Renal pelvis (tissue), 4 donors: ENCODE measurements around the gene ZNF774. TPM values are rescaled to one million over a fixed set of nuclear protein-coding genes. Genes with fewer than 3 reads are reported as not detected.
"Not testable (repeated sequence)": the region's sequence is repeated elsewhere in the genome, so short reads cannot be mapped to it uniquely, and the experiment has no call there.

ENCODE experiments used
- DNase-seq: peaks from one replicate; pipeline ENCODE4 v3.0.0-alpha.2; 2013
- polyA plus RNA-seq, 3 donors: library from polyadenylated mRNA; unstranded; fragments of 120-200 nt; gene quantifications; one replicate each; pipeline ENCODE4 v1.2.1, GENCODE V29; 2013; ENCODE audit not compliant: insufficient read length in 3 of 3

The ZNF774 gene
- polyA plus RNA-seq, 3 donors = 4.2 to 7.8 (median 5.8) TPM

DNA sequence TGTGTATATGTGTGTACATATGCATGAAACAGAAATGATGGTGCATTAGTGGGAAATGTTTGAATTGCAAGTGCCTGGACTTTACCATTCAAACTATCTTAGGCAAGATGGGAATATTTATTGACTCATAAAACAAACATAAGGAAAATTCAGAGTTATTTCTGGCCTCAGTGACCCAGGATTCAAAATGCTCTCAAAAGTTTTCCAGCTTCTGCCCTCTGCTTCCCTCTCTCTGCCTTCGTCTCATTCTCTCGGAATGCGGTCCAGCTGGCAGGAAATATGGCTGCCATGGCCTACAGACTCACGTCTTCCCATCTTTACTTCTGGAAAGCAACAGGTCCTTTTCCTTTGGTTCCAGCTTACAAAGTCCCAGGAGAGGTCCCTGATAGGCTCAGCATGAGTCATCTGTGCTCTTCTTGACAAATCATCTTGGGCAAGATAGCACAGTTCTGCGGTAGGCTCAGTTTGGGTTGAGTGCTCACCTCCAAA is 8.7 kb upstream of the ZNF774 start:
- no peak for DNase-seq

DNA sequence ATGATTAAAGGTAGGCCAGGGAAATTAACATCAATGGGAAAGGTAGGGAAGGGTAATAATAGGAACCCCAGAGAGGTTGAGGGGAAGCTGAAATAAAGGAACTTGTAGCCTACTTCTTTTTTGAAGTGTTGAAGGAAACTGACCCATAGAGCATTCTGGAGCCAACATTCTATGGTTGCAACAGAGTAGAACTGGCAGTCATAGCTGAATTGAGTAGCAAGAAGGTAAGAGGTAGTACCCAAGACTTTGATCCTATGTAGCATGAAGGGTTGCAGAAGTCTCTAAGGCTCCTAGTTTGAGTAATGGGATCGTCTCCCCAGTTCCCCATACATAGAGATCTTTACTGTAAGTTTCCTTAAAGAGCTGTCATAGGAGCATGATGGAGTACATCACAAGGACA is 7.4 kb upstream of the ZNF774 start:
- no peak for DNase-seq

DNA sequence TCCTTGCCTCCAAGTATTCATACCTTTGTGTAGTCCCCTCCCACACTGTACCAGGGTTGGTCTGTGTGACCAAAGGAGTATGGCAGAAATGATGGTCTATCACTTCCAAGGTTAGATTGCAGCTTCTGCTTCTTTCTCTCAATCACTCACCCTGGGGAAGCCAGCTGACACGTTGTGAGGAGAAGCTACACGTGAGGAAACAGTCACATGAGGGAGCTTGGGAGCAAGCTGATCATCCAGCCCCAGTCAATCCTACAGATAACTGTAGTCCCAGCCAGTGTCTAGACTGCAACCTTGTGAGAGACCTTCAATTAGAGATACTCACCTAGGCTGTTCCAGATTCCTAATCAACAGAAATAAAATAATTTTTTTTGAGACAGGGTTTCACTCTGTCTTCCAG is 6.2 kb upstream of the ZNF774 start:
- no peak for DNase-seq

GRCh38 chr15:90347431-90348065 is 4.5 kb upstream of the ZNF774 start:
- DNase-seq = not testable (repeated sequence)

GRCh38 chr15:90348456-90348855 is 3.6 kb upstream of the ZNF774 start:
- no peak for DNase-seq

DNA sequence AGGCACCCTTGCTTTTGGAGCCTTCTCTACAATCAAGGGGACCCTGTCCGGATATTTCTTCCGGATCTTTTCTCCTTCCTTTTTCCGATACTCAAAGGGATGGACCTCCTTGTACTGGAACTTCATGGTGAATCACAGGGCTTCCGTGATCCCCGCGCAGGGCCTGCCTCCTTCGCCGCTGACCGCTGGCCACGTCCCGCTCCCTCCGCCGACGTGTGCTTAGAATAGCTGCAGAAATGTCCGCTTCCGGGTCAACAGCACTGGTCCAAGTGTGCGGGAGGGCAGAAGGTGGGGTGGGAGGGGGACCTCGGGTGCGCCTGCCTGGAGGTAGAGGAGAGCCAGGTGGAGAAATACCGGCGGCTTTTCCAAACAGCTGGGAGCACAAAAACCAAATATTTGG is 3.0 kb upstream of the ZNF774 start:
- no peak for DNase-seq

DNA sequence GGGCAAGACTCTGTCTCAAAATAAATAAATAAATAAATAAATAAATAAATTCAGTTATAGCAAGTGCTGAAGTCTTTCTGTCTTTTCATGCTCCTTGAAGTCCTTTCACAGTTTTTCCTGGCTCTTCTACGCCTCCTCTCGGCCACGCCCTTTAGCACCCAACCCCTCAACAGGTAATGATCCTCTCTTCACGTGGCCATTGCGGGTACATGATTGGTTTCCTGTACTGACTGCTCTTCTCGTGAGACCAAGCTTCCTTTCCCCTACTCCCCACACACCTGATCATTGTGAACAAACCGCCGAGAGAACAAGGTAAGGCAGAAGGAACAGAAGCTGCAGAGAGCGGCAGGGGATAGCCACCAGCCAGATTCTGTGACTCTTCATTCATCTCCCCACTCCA is 2.3 kb upstream of the ZNF774 start:
- DNase-seq = no peak

- no peak for DNase-seq
Measured at GRCh38 chr15:90351479-90352106, 491 bp upstream of the ZNF774 start.

GRCh38 chr15:90354986-90355385 is 2.9 kb downstream of the ZNF774 start:
- DNase-seq = no peak

- no peak for DNase-seq
Measured at GRCh38 chr15:90358124-90359033, 6.3 kb downstream of the ZNF774 start.

- DNase-seq = no peak
Measured at GRCh38 chr15:90360746-90361145, 8.7 kb downstream of the ZNF774 start.

GRCh38 chr15:90362936-90363212 is 10.8 kb downstream of the ZNF774 start:
- DNase-seq = no peak

GRCh38 chr15:90364251-90364650 is 12.2 kb downstream of the ZNF774 start:
- no peak for DNase-seq

DNA sequence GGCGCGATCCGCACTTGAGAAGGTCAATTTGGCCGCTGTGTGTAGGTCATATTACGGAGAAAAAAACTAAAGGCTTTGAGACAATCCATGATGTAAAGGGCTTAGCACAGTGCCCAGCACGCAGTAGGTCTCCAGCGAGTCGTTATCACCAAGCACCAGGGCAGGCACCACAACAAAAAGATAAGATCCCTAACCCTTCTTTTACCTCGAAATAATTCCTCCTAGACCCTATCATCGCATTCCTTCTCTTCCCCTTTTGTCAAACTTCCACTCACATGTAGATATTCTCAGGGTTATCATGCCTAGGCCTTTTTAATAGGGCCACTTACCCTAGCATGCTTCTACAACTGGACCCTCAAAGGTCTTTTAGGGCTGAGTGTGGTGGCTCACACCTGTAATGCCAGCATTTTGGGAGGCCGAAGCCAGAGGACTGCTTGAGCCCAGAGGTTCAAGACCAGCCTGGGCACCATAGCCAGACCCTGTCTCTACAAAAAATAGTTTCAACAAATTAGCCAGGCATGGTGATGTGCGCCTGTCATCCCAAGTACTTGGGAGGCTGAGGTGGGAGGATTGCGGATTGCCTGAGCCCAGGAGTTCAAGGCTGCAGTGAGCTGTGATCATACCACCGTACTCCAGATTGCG is 13.5 kb downstream of the ZNF774 start:
- no peak for DNase-seq

DNA sequence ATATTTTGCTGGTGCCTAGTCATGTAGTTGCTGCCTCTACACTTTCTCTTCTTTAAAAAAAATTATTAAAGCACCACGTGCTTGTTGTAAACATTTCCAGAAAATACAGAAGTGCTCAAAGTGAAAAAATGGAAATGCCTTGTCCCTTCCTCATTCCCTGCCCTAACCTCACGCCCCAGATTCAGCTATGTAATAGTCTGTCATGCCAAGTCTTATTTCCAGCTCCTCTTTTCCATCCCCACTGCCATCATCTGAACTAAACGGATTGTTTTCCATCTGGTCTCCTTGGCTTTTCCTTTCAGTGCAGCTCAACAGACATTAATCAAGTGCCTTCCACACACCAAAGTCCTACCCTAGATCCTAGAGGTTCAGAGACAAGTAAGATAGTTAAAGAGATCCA is 15.5 kb downstream of the ZNF774 start:
- DNase-seq = no peak

DNA sequence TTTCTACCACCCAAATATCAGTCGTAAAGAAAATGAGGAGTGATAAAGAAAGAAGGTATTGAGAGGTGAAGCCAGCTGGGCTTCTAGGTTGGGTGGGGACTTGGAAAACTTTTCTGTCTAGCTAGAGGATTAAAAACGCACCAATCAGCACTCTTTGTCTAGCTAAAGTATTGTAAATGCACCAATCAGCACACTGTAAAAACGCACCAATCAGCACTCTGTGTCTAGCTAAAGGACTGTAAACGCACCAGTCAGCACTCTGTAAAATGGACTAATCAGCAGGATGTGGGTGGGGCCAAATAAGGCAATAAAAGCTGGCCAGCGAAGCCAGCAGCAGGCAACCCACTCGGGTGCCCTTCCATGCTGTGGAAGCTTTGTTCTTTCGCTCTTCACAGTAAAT is 23.0 kb downstream of the ZNF774 start:
- DNase-seq = no peak

DNA sequence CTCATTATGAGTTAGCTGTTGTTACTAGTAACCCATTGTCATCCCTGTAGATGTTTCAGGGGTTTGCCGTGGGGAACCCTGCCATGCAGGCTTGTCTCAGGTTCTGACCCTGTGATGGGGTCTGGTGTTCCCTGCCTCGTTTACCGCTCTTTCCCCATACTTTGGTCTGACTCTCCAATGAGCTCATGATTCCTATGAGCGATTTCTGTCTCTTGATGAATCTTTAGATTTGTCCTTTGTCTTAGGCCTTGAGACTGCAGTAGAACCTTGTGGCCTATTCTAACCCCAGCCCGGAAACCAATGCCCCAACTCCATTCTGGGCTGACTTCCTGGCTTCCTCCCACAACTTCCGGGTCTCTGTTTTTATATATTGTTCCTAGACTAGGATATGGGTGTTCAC is 24.7 kb downstream of the ZNF774 start:
- DNase-seq = no peak

- no peak for DNase-seq
Measured at GRCh38 chr15:90379263-90379662, 27.2 kb downstream of the ZNF774 start.

GRCh38 chr15:90381515-90381914 is 29.4 kb downstream of the ZNF774 start:
- DNase-seq = no peak

DNA sequence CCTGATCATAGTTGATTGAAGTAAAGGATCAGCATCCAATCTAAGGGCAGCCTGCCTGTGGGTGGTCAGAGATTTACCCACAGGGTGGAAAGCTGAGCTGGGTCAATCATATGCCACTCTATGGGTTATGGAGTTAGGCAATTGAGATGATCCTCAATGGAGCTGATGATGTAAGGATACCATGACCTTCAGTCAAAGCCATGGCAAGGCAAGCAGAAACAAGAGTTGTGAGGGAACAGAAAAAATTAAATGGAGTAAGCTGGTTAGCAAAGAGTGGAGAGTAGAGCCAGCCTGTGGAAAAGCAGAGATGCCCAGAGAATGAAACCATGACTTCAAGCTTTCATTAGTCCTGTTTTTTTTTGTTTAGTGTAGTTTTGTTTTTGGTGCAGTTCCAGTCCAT is 30.2 kb downstream of the ZNF774 start:
- no peak for DNase-seq

GRCh38 chr15:90386221-90386620 is 34.1 kb downstream of the ZNF774 start:
- DNase-seq = no peak
